GM19463 (cell line): ENCODE results near the gene CELA2B.
"Not testable (repeated sequence)": the region's sequence is repeated elsewhere in the genome, so short reads cannot be mapped to it uniquely, and the experiment has no call there.

ENCODE experiments used
- ATAC-seq: cut with Tn5 transposase; IDR thresholded peaks from one replicate; pipeline ENCODE4 v1.9.1; 2021; ENCODE audit warnings: mild to moderate bottlenecking, moderate library complexity; ENCODE audit not compliant: unreplicated experiment

Gene CELA2B

GRCh38 chr1:15475752-15476314, at the start of gene CELA2B:
CELA2B (plus strand) TSS chr1:15476104; CDS start chr1:15476126, 22 bp downstream.
- no peak for ATAC-seq

- ATAC-seq: no peak
Observed at GRCh38 chr1:15426492-15427279, 49.2 kb upstream of the CELA2B start.

DNA sequence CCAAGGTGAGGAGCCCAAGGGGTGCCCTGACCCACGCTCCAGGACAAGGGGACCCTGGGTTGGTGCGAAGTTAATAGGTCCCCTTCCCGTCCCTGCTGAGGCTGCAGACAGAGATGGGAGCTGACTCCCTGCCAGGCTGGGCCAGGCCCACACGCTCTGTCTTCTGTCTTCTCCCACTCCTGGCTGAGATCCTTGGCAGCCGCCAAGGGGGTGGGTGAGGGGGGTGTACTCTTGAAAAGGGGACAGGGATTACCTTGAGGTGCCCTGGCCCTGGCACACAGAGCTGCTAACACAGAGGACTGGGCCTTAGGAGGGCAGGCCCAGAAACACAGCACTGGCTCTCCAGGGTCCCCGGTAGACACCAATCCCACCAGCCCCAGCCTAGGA, 48.6 kb upstream of the CELA2B start:
- no peak for ATAC-seq

- ATAC-seq: not testable (repeated sequence)
Observed at GRCh38 chr1:15428252-15428651, 47.7 kb upstream of the CELA2B start.

DNA sequence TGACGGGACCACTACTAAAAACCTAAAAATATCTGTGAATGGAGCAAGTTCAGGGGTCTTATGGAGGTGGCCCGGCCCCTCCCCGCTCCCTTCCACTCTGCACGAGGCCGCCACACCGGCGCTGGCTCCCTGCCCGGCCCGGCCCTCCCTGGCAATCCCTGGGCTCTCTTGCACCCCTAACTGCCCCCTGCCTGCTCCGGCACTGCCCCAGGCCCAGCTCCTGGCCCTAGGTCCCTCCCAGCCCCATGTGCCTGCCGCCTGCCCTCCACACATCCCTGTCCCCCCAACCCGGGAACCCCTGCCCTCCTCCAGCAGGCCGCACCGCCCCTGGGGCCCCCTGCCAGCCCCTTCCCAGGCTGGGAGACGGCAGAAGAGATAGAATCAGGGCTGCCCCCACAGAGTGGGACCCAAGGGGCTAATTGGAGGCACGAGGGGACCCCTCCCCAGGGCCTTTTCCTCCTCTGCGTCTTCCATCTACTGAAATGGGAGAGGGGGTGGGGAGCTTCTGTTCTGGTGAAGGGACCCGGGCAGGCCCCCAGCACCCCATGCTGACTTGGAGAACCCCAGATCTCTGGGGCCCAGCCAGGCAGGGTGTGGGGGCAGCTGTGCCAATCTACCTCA, 47.0 kb upstream of the CELA2B start:
- no peak for ATAC-seq

DNA sequence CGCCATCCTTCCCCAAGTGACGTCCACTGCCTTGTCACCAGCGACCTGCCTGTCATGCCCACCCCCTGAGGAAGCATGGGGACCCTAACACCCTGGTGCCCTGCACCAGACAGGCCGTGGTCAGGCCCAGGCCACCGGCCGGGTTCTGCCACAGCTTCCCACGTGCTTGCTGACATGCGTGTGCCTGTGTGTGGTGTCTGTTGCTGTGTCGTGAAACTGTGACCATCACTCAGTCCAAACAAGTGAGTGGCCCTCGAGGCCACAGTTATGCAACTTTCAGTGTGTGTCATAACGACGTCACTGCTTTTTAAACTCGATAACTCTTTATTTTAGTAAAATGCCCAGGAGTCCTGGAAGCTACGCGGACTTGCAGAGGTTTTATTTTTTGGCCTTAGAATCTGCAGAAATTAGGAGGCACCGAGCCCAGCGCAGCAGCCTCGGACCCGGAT, 46.2 kb upstream of the CELA2B start:
- ATAC-seq: no peak

- no peak for ATAC-seq
Observed at GRCh38 chr1:15430787-15431570, 44.9 kb upstream of the CELA2B start.

DNA sequence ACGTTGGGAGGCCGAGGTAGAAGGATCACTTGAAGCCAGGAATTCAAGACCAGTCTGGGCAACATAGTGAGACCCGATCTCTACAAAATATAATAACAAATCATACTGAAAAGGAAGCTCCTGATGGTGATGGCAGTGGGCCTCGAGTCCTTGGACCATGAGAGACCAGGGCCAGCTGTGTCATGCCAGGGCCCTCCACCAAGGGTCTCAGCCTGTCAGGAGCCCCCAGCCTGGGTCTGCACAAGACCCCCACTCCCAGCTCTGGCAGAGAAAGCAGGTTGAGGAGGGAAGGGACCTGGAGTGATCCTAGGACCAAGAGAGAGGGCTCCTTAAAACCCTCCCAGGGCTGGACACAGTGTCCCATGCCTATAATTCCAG, 44.3 kb upstream of the CELA2B start:
- no peak for ATAC-seq

DNA sequence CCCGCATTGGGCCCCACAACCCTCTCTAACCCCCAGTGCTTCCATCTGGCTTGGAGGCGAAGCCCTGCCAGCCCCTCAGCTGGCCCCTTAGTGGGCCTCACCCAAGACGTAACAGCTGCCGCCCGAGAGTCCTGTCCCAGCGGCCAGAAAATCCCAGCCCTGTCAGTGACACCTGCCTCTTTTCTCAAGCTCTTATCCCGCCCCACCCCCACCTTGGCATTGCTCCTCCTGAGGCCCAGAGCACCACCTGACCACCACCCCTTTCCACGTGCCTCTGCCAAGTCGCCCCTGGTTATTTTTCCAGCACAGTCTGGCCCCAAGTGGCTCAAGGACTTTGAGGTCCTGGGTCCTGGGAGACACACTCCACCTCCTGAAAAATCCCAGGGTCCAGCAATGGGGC, 43.6 kb upstream of the CELA2B start:
- ATAC-seq: no peak

DNA sequence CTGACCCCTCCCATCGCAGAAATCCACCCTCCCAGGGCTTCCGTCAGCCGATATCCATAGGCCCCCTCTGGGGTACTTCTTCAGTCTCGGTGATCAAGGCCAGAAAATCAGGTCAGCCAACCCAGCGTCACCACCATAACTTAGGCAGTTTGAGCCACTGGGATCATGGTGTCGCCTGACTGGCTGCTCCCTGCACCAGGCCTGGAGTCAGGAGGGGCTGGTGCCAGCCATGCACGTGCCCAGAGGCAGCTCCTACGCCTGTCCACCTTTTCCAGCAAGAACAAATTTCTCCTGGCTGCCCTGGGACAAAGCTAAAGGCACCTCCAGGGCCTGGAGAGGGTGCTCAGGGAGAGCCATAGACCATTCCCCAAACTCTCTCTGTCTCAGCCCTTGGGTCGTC, 42.4 kb upstream of the CELA2B start:
- ATAC-seq: no peak

DNA sequence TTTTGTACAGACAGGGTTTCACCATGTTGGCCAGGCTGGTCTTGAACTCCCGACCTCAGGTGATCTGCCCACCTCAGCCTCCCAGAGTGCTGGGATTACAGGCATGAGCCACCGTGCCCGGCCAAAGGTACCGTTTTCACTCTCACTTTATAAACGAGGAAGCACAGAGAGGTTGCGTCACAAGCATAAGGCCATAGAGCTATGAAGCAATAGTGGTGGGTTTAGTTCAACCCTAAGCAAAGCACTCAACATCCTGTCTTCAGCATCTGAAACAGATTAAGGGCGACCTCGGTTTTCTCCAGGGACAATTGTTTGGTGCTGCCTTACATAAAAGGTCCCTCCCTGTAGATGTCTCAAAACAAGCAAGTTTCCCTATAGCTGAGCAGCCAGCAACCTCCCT, 41.2 kb upstream of the CELA2B start:
- not testable (repeated sequence) for ATAC-seq

GRCh38 chr1:15435239-15436077, 40.4 kb upstream of the CELA2B start:
- ATAC-seq: no peak

DNA sequence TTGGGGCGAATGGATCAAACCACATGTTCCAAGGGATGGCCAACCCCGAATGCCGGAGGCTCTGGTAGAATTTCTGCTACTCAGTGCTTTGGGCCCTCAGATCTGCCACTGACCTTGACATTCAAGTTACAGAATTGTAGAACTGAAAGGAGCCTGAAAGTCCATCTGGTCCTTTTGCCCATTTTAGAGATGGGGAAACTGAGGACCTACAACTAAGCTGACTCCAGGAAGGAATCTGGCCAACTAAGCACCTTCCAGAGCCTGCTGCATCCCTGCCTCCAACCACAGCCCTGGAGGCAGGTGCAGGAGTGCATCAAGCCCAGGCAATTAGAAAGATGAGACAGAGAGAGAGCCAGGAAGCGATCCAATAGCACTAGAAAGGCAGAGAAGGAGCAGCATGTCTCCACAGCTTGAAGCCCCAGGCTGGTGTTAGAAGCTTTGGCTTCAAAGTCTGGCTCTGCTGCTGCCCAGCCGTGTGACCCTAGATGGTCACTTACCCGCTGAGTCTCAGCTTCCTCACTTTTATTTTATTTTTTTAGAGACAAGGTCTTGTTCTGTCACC, 38.9 kb upstream of the CELA2B start:
- no peak for ATAC-seq

DNA sequence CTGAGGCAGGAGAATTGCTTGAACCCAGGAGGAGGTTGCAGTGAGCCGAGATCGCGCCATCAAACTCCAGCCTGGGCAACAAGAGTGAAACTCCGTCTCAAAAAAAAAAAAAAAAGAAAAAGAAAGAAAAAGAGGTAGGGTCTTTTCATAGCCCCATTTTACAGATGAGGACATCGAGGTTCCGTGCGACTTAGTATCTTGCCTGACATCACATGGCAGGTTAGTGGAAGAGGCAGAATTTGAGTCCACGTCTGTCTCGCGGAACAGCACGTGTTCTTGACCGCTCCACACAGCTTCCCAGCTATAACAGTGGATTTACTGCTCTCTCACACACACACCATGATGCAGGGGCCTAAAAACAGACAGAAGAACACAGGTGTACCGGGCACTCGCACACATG, 36.6 kb upstream of the CELA2B start:
- no peak for ATAC-seq

DNA sequence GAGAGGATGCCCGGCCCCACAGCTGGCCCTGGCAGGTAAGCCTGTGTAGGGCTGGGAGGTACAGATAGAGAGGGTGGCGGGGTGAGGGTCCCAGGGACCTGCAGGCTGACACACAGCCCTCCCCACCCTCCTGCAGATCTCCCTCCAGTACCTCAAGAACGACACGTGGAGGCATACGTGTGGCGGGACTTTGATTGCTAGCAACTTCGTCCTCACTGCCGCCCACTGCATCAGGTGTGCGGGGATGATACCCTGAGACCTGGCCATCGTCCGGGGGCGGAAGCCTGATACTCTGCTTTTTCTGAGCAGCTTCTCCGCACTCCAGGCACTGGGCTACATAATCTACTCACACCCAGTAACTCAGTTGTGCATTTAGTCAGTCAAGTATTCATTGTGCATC, 35.5 kb upstream of the CELA2B start:
- no peak for ATAC-seq

- no peak for ATAC-seq
Observed at GRCh38 chr1:15441247-15441646, 34.7 kb upstream of the CELA2B start.

- no peak for ATAC-seq
Observed at GRCh38 chr1:15442119-15442518, 33.8 kb upstream of the CELA2B start.

DNA sequence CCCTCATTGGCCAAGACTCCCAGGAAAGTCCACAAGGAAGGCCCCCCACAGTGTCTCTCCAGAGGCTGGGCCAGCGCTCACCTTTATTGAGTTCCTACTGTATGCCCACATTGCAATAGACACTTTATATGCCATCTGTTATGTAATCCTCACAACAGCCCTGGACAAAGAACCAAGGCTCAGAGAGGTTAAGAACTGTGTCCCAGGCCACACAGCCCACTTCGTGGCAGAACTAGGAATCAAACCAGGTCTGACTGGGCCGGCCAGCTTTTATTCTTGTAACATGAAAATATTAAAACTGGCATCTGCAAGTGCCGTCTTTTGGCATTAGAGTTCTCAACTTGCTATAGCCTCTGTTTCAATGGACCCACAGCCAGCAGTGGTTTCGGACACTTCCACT, 33.1 kb upstream of the CELA2B start:
- ATAC-seq: no peak

DNA sequence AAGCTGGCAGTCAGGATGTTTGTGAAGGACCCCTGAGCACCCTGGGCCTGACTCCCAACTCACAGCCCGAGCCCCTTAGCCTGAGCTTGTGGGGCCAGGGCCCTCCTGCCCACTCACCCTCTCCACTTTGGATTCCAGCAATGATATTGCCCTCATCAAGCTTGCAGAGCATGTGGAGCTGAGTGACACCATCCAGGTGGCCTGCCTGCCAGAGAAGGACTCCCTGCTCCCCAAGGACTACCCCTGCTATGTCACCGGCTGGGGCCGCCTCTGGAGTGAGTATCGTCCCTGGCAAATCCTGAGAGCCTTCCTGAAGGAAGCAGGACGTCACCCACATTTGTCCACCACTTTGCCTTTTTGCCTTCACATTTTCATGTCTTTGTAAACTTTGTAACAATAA, 32.6 kb upstream of the CELA2B start:
- ATAC-seq: no peak
